ENCODE measurements around the gene C7orf57.

The C7orf57 gene

GRCh38 chr7:48006866-48007265, 28.5 kb upstream of the C7orf57 start:
- Histone ChIP-seq H3K4me3 (ENCODE audit: low read depth in 1 of 2, low read length in 2 of 2) (no peak overlapping the region), H3K27me3 (ENCODE audit: control insufficient read depth in 1 of 2, insufficient read depth in 2 of 2, low read length in 2 of 2) (no peaks in the 10 kb centered on the region), H3K36me3 (ENCODE audit: insufficient read depth, low read length) (no peaks in the 10 kb centered on the region), H3K4me1 (ENCODE audit: insufficient read depth, low read length) (peaks cover 2% of the 10 kb centered on the region), H3K9me3 (ENCODE audit: low read length) (no peaks in the 10 kb centered on the region), H3K27ac (ENCODE audit: low read depth, low read length) (no peak overlapping the region), H3K9ac (ENCODE audit: low read length) (no peak overlapping the region)

DNA sequence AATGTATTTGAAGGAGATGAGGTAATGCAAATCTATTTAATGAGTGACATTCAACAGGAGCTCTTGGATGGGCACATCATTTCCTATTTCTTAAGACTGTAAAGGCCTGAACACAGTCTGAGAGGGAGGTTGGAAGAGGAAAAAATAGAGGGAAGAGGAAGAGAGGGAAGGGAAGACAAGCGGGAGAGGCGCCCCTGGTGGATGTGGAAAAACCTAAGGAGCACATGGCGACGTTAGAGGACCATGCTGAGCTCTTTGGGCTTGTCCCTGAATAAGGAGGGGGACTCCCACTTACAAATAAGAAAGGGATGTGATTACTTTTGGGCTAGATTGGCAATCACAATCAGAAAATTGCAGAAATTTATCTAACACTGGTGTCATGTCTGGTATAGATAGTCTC, 26.1 kb upstream of the C7orf57 start:
- H3K9ac ChIP-seq (ENCODE audit: low read length) = no peak overlapping the region
- no peaks in the 10 kb centered on the region for H3K27me3 ChIP-seq (ENCODE audit: control insufficient read depth in 1 of 2, insufficient read depth in 2 of 2, low read length in 2 of 2)
- no peaks in the 10 kb centered on the region for H3K9me3 ChIP-seq (ENCODE audit: low read length)
- no peaks in the 10 kb centered on the region for H3K36me3 ChIP-seq (ENCODE audit: insufficient read depth, low read length)
- no peak overlapping the region for H3K27ac ChIP-seq (ENCODE audit: low read depth, low read length)
- no peak overlapping the region for H3K4me3 ChIP-seq (ENCODE audit: low read depth in 1 of 2, low read length in 2 of 2)
- H3K4me1 ChIP-seq (ENCODE audit: insufficient read depth, low read length) = peaks cover 8% of the 10 kb centered on the region

GRCh38 chr7:48009954-48010353, 25.4 kb upstream of the C7orf57 start:
- peaks cover 8% of the 10 kb centered on the region for H3K4me1 ChIP-seq (ENCODE audit: insufficient read depth, low read length)
- no peaks in the 10 kb centered on the region for H3K36me3 ChIP-seq (ENCODE audit: insufficient read depth, low read length)
- H3K4me3 ChIP-seq (ENCODE audit: low read depth in 1 of 2, low read length in 2 of 2) = no peak overlapping the region
- no peak overlapping the region for H3K9ac ChIP-seq (ENCODE audit: low read length)
- H3K9me3 ChIP-seq (ENCODE audit: low read length) = no peaks in the 10 kb centered on the region
- no peaks in the 10 kb centered on the region for H3K27me3 ChIP-seq (ENCODE audit: control insufficient read depth in 1 of 2, insufficient read depth in 2 of 2, low read length in 2 of 2)
- H3K27ac ChIP-seq (ENCODE audit: low read depth, low read length) = no peak overlapping the region

DNA sequence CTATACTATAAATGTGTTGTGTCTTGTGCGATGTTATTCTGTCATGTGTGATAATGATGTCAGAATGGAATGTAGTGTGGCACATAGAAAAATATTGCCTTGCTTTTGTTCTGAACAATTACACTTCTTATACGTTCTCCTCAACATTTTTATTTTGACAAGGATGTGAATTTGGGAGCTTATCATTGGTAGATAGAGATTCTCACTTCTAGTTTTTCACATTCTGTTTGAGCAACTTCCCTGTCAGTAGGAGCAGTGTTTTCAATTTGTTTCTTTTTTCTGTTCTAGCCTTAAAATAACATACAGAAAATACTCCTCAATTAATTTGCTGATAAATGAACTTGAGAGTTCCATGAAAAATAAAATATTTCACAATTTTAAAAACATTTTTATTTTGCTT, 24.0 kb upstream of the C7orf57 start:
- Histone ChIP-seq H3K9me3 (ENCODE audit: low read length) (no peaks in the 10 kb centered on the region), H3K4me3 (ENCODE audit: low read depth in 1 of 2, low read length in 2 of 2) (no peak overlapping the region), H3K27me3 (ENCODE audit: control insufficient read depth in 1 of 2, insufficient read depth in 2 of 2, low read length in 2 of 2) (no peaks in the 10 kb centered on the region), H3K9ac (ENCODE audit: low read length) (no peak overlapping the region), H3K4me1 (ENCODE audit: insufficient read depth, low read length) (peaks cover 8% of the 10 kb centered on the region), H3K36me3 (ENCODE audit: insufficient read depth, low read length) (no peaks in the 10 kb centered on the region), H3K27ac (ENCODE audit: low read depth, low read length) (peak overlapping the region; percentile 29)

GRCh38 chr7:48011951-48012350, 23.4 kb upstream of the C7orf57 start:
- peak overlapping the region; percentile 29 for H3K27ac ChIP-seq (ENCODE audit: low read depth, low read length)
- peaks cover 8% of the 10 kb centered on the region for H3K4me1 ChIP-seq (ENCODE audit: insufficient read depth, low read length)
- no peak overlapping the region for H3K4me3 ChIP-seq (ENCODE audit: low read depth in 1 of 2, low read length in 2 of 2)
- no peaks in the 10 kb centered on the region for H3K9me3 ChIP-seq (ENCODE audit: low read length)
- H3K27me3 ChIP-seq (ENCODE audit: control insufficient read depth in 1 of 2, insufficient read depth in 2 of 2, low read length in 2 of 2) = no peaks in the 10 kb centered on the region
- no peak overlapping the region for H3K9ac ChIP-seq (ENCODE audit: low read length)
- no peaks in the 10 kb centered on the region for H3K36me3 ChIP-seq (ENCODE audit: insufficient read depth, low read length)

GRCh38 chr7:48016641-48017040, 18.7 kb upstream of the C7orf57 start:
- Histone ChIP-seq H3K4me3 (ENCODE audit: low read depth in 1 of 2, low read length in 2 of 2) (no peak overlapping the region), H3K9me3 (ENCODE audit: low read length) (no peaks in the 10 kb centered on the region), H3K36me3 (ENCODE audit: insufficient read depth, low read length) (no peaks in the 10 kb centered on the region), H3K27me3 (ENCODE audit: control insufficient read depth in 1 of 2, insufficient read depth in 2 of 2, low read length in 2 of 2) (no peaks in the 10 kb centered on the region), H3K9ac (ENCODE audit: low read length) (no peak overlapping the region), H3K4me1 (ENCODE audit: insufficient read depth, low read length) (peaks cover 8% of the 10 kb centered on the region), H3K27ac (ENCODE audit: low read depth, low read length) (no peak overlapping the region)

DNA sequence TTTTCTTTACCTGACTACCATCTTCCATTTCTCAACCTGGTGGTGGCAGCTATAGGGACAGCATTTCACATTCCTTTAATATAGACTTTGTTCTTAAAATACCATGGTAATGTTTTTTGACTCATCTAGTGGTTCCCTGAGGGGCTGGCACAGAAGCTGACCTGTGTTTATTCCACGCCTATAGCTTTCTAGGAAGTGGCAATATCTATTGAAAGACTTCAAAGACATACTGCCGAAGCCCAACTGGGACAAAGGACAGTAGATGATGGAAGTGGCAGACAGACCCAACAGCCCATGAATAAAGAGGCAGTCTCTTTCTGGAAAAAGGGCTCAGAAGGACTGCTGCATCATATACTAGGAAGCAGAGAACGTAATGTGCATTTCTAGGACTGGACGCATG, 17.7 kb upstream of the C7orf57 start:
- Histone ChIP-seq H3K4me3 (ENCODE audit: low read depth in 1 of 2, low read length in 2 of 2) (no peak overlapping the region), H3K27me3 (ENCODE audit: control insufficient read depth in 1 of 2, insufficient read depth in 2 of 2, low read length in 2 of 2) (no peaks in the 10 kb centered on the region), H3K9me3 (ENCODE audit: low read length) (no peaks in the 10 kb centered on the region), H3K27ac (ENCODE audit: low read depth, low read length) (no peak overlapping the region), H3K4me1 (ENCODE audit: insufficient read depth, low read length) (no peaks in the 10 kb centered on the region), H3K9ac (ENCODE audit: low read length) (no peak overlapping the region), H3K36me3 (ENCODE audit: insufficient read depth, low read length) (no peaks in the 10 kb centered on the region)

DNA sequence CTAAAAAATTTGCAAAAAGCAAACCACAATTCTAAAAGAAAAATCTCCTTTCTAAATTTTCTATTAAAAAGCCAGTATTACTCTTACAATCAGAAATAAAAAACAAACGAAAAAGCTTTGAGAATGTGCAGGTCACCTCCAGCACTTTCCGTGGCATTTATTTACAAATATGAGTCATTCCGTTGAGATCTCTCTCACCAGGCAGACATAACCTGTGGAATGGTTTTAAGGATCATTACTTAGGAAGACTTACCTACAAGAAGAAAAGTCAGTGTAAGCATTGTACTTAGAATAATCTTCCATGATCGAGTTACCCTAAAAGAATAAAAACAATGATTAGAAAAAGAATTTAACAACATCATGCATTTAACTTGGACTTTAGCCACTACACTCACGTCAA, 9.7 kb upstream of the C7orf57 start:
- Histone ChIP-seq H3K9me3 (ENCODE audit: low read length) (no peaks in the 10 kb centered on the region), H3K4me1 (ENCODE audit: insufficient read depth, low read length) (no peaks in the 10 kb centered on the region)

DNA sequence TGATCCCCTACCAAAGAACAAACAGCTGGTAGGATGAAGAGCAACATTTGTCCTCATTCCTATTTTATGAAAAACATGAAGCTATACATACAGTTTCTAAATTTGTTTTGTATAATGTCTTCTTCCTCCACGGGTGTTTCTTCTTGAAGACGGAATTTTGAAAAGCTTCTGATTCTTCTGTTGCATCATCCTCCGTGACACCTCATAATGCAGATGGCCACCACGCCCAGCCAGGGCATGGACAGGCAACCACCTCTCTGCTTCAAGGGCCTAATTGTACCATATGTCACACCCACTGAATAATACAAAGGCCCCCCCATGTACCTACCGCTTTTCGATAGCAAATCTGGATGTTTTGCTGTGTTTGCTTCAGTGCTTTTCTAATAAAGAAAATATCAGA, 6.4 kb upstream of the C7orf57 start, which contains the start of gene SUN3:
Gene SUN3, minus strand, starts transcription at position 170 of the 400 bp plus-strand sequence. Its CDS starts 169 bp downstream, at position 1.
- Histone ChIP-seq H3K27ac (ENCODE audit: low read depth, low read length) (no peak within 1 kb of the TSS), H3K36me3 (ENCODE audit: insufficient read depth, low read length) (no peaks in the 10 kb centered on the region), H3K9ac (ENCODE audit: low read length) (no peak within 1 kb of the TSS), H3K4me1 (ENCODE audit: insufficient read depth, low read length) (no peaks in the 10 kb centered on the region), H3K9me3 (ENCODE audit: low read length) (no peaks in the 10 kb centered on the region), H3K27me3 (ENCODE audit: control insufficient read depth in 1 of 2, insufficient read depth in 2 of 2, low read length in 2 of 2) (peaks cover under 1 to 4% of the 10 kb centered on the region in 2 donors), H3K4me3 (ENCODE audit: low read depth in 1 of 2, low read length in 2 of 2) (no peak within 1 kb of the TSS)

More for the DNA sequence above, 9.7 kb upstream of the C7orf57 start:
- no peaks in the 10 kb centered on the region for H3K36me3 ChIP-seq (ENCODE audit: insufficient read depth, low read length)
- no peaks in the 10 kb centered on the region for H3K27me3 ChIP-seq (ENCODE audit: control insufficient read depth in 1 of 2, insufficient read depth in 2 of 2, low read length in 2 of 2)
- H3K27ac ChIP-seq (ENCODE audit: low read depth, low read length) = no peak overlapping the region
- H3K4me3 ChIP-seq (ENCODE audit: low read depth in 1 of 2, low read length in 2 of 2) = no peak overlapping the region
- H3K9ac ChIP-seq (ENCODE audit: low read length) = no peak overlapping the region

DNA sequence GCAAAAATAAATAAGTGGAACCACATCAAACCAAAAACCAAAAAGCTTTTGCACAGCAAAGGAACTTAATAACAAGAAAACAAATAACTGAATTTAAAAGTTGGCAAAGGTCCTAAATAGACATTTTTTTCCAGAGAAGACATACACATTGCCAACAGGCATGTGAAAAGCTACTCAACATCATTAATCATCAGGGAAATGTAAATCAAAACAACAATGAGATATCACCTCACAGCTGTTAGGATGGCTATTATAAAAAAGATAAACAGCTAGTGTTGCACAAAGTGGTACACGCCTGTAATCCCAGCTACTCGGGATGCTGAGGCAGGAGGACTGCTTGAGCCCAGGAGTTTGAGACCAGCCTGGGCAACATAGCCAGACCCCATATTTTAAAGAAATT, 4.2 kb upstream of the C7orf57 start:
- no peak overlapping the region for H3K9ac ChIP-seq (ENCODE audit: low read length)
- H3K27ac ChIP-seq (ENCODE audit: low read depth, low read length) = no peak overlapping the region
- H3K36me3 ChIP-seq (ENCODE audit: insufficient read depth, low read length) = no peaks in the 10 kb centered on the region
- H3K9me3 ChIP-seq (ENCODE audit: low read length) = no peaks in the 10 kb centered on the region
- peaks cover 6% of the 10 kb centered on the region for H3K4me1 ChIP-seq (ENCODE audit: insufficient read depth, low read length)
- peaks cover 4 to 9% of the 10 kb centered on the region in 2 donors for H3K27me3 ChIP-seq (ENCODE audit: control insufficient read depth in 1 of 2, insufficient read depth in 2 of 2, low read length in 2 of 2)
- H3K4me3 ChIP-seq (ENCODE audit: low read depth in 1 of 2, low read length in 2 of 2) = no peak overlapping the region

DNA sequence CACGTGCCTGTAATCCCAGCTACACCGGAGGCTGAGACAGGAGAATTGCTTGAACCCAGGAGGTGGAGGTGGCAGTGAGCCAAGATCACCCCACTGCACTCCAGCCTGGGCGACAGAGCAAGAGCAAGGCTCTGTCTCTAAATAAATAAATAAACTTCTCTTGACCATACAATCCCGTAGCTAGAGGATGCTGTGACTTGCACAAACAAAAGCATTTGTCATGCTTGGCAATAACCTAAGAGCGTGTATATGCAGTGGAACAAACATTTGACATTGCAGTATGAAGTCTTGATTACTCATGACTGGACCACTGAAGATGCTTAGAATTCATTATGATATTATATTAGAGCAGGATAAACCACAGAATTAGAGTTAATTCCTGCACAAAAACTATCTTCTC, 1.4 kb upstream of the C7orf57 start:
- peaks cover 4 to 20% of the 10 kb centered on the region in 2 donors for H3K27me3 ChIP-seq (ENCODE audit: control insufficient read depth in 1 of 2, insufficient read depth in 2 of 2, low read length in 2 of 2)
- no peak overlapping the region for H3K4me3 ChIP-seq (ENCODE audit: low read depth in 1 of 2, low read length in 2 of 2)
- no peak overlapping the region for H3K27ac ChIP-seq (ENCODE audit: low read depth, low read length)

GRCh38 chr7:48035967-48036478, 680 bp downstream of the C7orf57 start:
- Histone ChIP-seq H3K9ac (ENCODE audit: low read length) (no peak overlapping the region), H3K27ac (ENCODE audit: low read depth, low read length) (no peak overlapping the region), H3K27me3 (ENCODE audit: control insufficient read depth in 1 of 2, insufficient read depth in 2 of 2, low read length in 2 of 2) (peaks cover 4 to 20% of the 10 kb centered on the region in 2 donors)

More for the DNA sequence above, 1.4 kb upstream of the C7orf57 start:
- H3K36me3 ChIP-seq (ENCODE audit: insufficient read depth, low read length) = no peaks in the 10 kb centered on the region
- H3K9me3 ChIP-seq (ENCODE audit: low read length) = no peaks in the 10 kb centered on the region
- no peak overlapping the region for H3K9ac ChIP-seq (ENCODE audit: low read length)
- peaks cover 10% of the 10 kb centered on the region for H3K4me1 ChIP-seq (ENCODE audit: insufficient read depth, low read length)

More at GRCh38 chr7:48035967-48036478, 680 bp downstream of the C7orf57 start:
- Histone ChIP-seq H3K9me3 (ENCODE audit: low read length) (no peaks in the 10 kb centered on the region), H3K4me3 (ENCODE audit: low read depth in 1 of 2, low read length in 2 of 2) (peak overlapping the region; percentile 21 to 61), H3K36me3 (ENCODE audit: insufficient read depth, low read length) (no peaks in the 10 kb centered on the region), H3K4me1 (ENCODE audit: insufficient read depth, low read length) (peaks cover 10% of the 10 kb centered on the region)
